Immature natural killer cell (primary cell): ENCODE measurements around the gene MGMT. TPM values are rescaled to one million over a fixed set of nuclear protein-coding genes. Genes with fewer than 3 reads are reported as not detected.

Experiments
- DNase-seq, 3 donors: peaks; one replicate each; pipeline ENCODE4 v3.0.0; 2022; ENCODE audit warnings: mixed read lengths in 1 of 3
- H3K27ac Mint-ChIP-seq, 6 donors: one replicate each; pipeline ENCODE4 v1.8.0; 2020; ENCODE audit warnings: mixed read lengths in 6 of 6, mild to moderate bottlenecking in 5 of 6, inconsistent platforms in 4 of 6, moderate library complexity in 3 of 6
- H3K27me3 Mint-ChIP-seq, 3 donors: one replicate each; pipeline ENCODE4 v1.8.0; 2020 to 2021; ENCODE audit warnings: low read depth in 3 of 3, mild to moderate bottlenecking in 3 of 3, mixed read lengths in 3 of 3, moderate library complexity in 3 of 3, inconsistent platforms in 1 of 3
- H3K36me3 Mint-ChIP-seq, 3 donors: one replicate each; pipeline ENCODE4 v1.8.0; 2020; ENCODE audit warnings: mixed read lengths in 3 of 3, inconsistent platforms in 2 of 3, mild to moderate bottlenecking in 2 of 3
- H3K4me1 Mint-ChIP-seq, 2 donors: one replicate each; pipeline ENCODE4 v1.8.0; 2020; ENCODE audit warnings: inconsistent platforms in 2 of 2, mild to moderate bottlenecking in 2 of 2, mixed read lengths in 2 of 2, moderate library complexity in 1 of 2
- H3K4me3 Mint-ChIP-seq, 5 donors: one replicate each; pipeline ENCODE4 v1.8.0; 2020; ENCODE audit warnings: mild to moderate bottlenecking in 5 of 5, mixed read lengths in 5 of 5, inconsistent platforms in 3 of 5, moderate library complexity in 3 of 5
- H3K9me3 Mint-ChIP-seq, 6 donors: one replicate each; pipeline ENCODE4 v1.8.0; 2020; ENCODE audit warnings: mild to moderate bottlenecking in 6 of 6, mixed read lengths in 6 of 6, inconsistent platforms in 4 of 6, moderate library complexity in 3 of 6
- polyA plus RNA-seq, 3 donors: library from polyadenylated mRNA; unstranded; fragments of 300-500 nt; fragmentation: Illumina TruSeq; gene quantifications; one replicate each; pipeline ENCODE4 v1.2.3, GENCODE V29; 2021

MGMT gene
- polyA plus RNA-seq, 3 donors from 2014 or later: 33.7 to 69.5 (median 37.5) TPM

- peaks cover 0 to 7% (median 2%) of the 10 kb centered on the region in 3 donors for H3K36me3 Mint-ChIP-seq
- H3K9me3 Mint-ChIP-seq: peaks cover 0 to 29% (median 5%) of the 10 kb centered on the region in 6 donors
- no peak for DNase-seq
- peaks cover 0 to 10% (median 4%) of the 10 kb centered on the region in 3 donors for H3K27me3 Mint-ChIP-seq
- no peak overlapping the region for H3K4me3 Mint-ChIP-seq
- H3K27ac Mint-ChIP-seq: no peak overlapping the region
- peaks cover 0 to 4% of the 10 kb centered on the region in 2 donors for H3K4me1 Mint-ChIP-seq
Observed at GRCh38 chr10:129786216-129786615, 319.2 kb downstream of the MGMT start.

DNA sequence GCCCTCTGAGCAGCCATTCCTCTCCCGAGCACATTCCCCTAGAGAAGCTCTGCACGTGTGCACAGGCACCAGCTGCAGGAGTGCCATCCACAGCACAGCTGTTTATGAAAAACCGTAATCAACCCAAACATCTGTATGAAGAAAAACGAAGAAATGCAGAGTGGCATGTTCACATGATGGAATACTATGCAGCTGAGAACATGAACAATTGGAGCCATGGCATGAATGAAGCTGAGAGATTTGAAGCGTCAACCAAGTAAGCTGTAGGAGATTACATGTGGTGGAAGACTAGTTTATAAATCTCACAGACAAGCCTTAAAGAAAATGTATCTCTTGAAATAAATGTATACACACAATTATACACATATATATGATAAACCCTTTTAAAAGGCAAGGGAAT is 320.5 kb downstream of the MGMT start:
- no peak overlapping the region for H3K27ac Mint-ChIP-seq
- DNase-seq: no peak
- peaks cover 0 to 10% (median 4%) of the 10 kb centered on the region in 3 donors for H3K27me3 Mint-ChIP-seq
- peaks cover 0 to 7% (median 3%) of the 10 kb centered on the region in 3 donors for H3K36me3 Mint-ChIP-seq
- peaks cover 0 to 4% of the 10 kb centered on the region in 2 donors for H3K4me1 Mint-ChIP-seq
- peaks cover 0 to 30% (median 5%) of the 10 kb centered on the region in 6 donors for H3K9me3 Mint-ChIP-seq
- no peak overlapping the region for H3K4me3 Mint-ChIP-seq

- H3K36me3 Mint-ChIP-seq: peaks cover 3 to 10% (median 7%) of the 10 kb centered on the region in 3 donors
- peaks cover 0 to 4% of the 10 kb centered on the region in 2 donors for H3K4me1 Mint-ChIP-seq
- peaks cover 0 to 30% (median 7%) of the 10 kb centered on the region in 6 donors for H3K9me3 Mint-ChIP-seq
- no peak overlapping the region for H3K27ac Mint-ChIP-seq
- DNase-seq: no peak
- H3K27me3 Mint-ChIP-seq: peaks cover 0 to 10% (median 4%) of the 10 kb centered on the region in 3 donors
- no peak overlapping the region for H3K4me3 Mint-ChIP-seq
Observed at GRCh38 chr10:129788215-129788614, 321.2 kb downstream of the MGMT start.

DNA sequence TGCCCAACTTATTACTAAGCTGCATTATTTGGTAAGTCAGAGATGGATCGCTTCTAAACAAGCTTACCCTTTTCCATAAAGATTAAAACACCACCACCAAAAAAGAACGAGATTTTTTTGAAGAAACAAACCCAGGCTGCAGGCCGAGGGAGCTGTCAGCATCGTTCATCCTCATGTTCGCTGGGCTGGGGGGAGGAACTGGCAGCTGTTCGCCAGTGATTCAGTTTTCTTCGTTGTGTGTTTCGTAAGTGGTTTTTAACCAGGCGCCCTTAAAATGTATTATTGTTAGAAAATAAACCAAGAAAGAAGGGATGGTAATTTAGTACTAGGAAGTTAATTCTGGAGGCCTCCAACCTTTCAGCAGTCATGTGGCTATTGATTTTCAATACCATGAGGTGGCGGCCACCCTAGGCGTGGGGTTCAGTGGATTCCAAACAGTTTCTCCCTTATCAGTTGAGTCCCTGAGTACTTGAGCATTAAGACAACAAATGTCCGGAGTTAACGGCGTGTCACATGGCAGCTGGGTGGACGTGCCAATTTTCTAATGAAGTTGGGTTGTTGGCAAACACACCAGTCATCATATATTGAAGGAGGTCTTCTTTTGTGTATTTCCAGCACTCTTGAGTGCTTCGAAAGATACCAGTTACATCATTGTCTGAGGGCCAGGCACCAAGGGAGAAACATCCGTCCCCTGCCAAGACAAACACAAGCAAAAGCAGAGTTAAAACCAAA is 323.8 kb downstream of the MGMT start:
- Mint-ChIP-seq H3K36me3 (peaks cover 3 to 10% (median 7%) of the 10 kb centered on the region in 3 donors), H3K27me3 (peaks cover 1 to 8% (median 7%) of the 10 kb centered on the region in 3 donors), H3K27ac (no peak overlapping the region), H3K9me3 (peaks cover 0 to 39% (median 8%) of the 10 kb centered on the region in 6 donors), H3K4me3 (no peak overlapping the region), H3K4me1 (peaks cover 5 to 9% of the 10 kb centered on the region in 2 donors)
- no peak for DNase-seq

GRCh38 chr10:129792141-129792540 is 325.1 kb downstream of the MGMT start:
- H3K27ac Mint-ChIP-seq: no peak overlapping the region

DNA sequence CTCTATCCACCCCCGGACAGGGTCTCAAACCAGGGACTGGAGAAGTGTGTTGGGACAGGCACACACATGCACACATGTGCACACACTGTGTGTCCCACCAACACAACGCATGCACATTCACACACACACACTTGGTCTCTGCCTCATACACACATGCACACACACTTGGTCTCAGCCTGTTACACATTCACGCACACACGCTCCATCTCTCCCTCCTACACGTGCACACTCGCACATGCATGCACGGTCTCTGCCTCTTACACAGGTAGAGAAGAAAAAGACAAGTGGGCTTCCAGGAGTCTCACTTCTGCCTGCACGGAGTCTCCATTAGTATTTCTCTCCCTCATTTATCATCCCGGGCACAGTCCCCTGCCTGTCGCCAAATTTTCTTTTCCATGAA is 325.8 kb downstream of the MGMT start:
- Mint-ChIP-seq H3K27me3 (peaks cover 2 to 8% (median 6%) of the 10 kb centered on the region in 3 donors), H3K4me1 (peaks cover 7 to 12% of the 10 kb centered on the region in 2 donors), H3K4me3 (no peak overlapping the region), H3K9me3 (peaks cover 0 to 31% (median 6%) of the 10 kb centered on the region in 6 donors), H3K27ac (no peak overlapping the region), H3K36me3 (peaks cover 3 to 7% (median 3%) of the 10 kb centered on the region in 3 donors)
- DNase-seq: no peak

More at GRCh38 chr10:129792141-129792540, 325.1 kb downstream of the MGMT start:
- Mint-ChIP-seq H3K36me3 (peaks cover 3 to 8% (median 7%) of the 10 kb centered on the region in 3 donors), H3K9me3 (peaks cover 0 to 38% (median 9%) of the 10 kb centered on the region in 6 donors), H3K4me1 (peaks cover 7 to 12% of the 10 kb centered on the region in 2 donors), H3K27me3 (peaks cover 3 to 8% (median 6%) of the 10 kb centered on the region in 3 donors), H3K4me3 (no peak overlapping the region)
- no peak for DNase-seq

DNA sequence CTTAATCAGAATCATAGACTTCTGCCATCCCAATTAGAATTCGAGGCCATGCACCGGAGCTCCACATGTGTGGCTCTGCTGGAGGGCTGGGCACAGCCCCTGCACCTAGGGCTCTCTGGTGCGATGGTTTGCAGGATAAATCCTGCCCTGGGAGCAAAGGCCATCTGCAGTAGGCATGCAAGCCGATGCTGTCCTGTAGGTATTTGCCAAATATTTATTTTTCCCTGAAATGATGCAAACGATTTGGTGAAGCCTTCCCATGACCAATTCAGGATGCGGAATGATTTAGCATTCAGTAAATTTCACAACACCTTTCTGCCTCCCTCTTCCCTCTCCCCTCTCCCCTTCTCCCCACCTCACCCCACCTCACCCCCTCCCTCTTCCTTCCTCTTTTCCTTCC is 326.4 kb downstream of the MGMT start:
- H3K27ac Mint-ChIP-seq: no peak overlapping the region

DNA sequence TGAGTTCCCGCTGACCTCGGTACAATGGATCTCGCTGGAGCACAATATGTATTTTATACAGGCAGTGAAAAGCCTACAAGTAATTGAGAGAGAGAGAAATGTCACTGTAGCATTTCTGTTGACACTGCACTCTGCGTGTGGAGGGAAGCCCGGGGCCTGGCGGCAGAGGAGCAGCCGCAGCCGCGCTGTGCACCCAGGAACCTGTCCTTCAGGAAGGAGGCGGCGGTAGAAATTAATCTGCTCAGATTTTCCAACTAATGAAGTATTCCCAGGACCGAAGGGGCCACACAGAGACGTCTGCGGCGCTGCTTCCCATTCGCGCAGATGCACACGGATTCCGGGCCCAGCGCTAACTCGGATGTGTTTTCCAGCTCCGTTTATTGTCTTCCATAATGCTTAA is 327.0 kb downstream of the MGMT start:
- H3K9me3 Mint-ChIP-seq: peaks cover 0 to 31% (median 7%) of the 10 kb centered on the region in 6 donors
- H3K27ac Mint-ChIP-seq: no peak overlapping the region
- H3K4me3 Mint-ChIP-seq: no peak overlapping the region

More for the DNA sequence above, 326.4 kb downstream of the MGMT start:
- Mint-ChIP-seq H3K9me3 (peaks cover 0 to 31% (median 7%) of the 10 kb centered on the region in 6 donors), H3K4me3 (no peak overlapping the region), H3K4me1 (peaks cover 7 to 12% of the 10 kb centered on the region in 2 donors), H3K36me3 (peaks cover 3 to 7% (median 3%) of the 10 kb centered on the region in 3 donors), H3K27me3 (peaks cover 2 to 8% (median 6%) of the 10 kb centered on the region in 3 donors)
- no peak for DNase-seq

GRCh38 chr10:129796710-129797420 is 329.8 kb downstream of the MGMT start:
- H3K4me1 Mint-ChIP-seq: peaks cover 7 to 12% of the 10 kb centered on the region in 2 donors
- H3K36me3 Mint-ChIP-seq: peaks cover 3 to 4% (median 3%) of the 10 kb centered on the region in 3 donors
- DNase-seq: no peak
- H3K27me3 Mint-ChIP-seq: peaks cover 0 to 13% (median 2%) of the 10 kb centered on the region in 3 donors
- peaks cover 0 to 10% (median 5%) of the 10 kb centered on the region in 6 donors for H3K9me3 Mint-ChIP-seq
- peak overlapping the region in 1 of 5 donors; percentile 20 for H3K4me3 Mint-ChIP-seq
- no peak overlapping the region for H3K27ac Mint-ChIP-seq

More for the DNA sequence above, 327.0 kb downstream of the MGMT start:
- DNase-seq: no peak
- H3K27me3 Mint-ChIP-seq: peaks cover 2 to 11% (median 6%) of the 10 kb centered on the region in 3 donors
- peaks cover 3 to 7% (median 3%) of the 10 kb centered on the region in 3 donors for H3K36me3 Mint-ChIP-seq
- peaks cover 7 to 12% of the 10 kb centered on the region in 2 donors for H3K4me1 Mint-ChIP-seq

DNA sequence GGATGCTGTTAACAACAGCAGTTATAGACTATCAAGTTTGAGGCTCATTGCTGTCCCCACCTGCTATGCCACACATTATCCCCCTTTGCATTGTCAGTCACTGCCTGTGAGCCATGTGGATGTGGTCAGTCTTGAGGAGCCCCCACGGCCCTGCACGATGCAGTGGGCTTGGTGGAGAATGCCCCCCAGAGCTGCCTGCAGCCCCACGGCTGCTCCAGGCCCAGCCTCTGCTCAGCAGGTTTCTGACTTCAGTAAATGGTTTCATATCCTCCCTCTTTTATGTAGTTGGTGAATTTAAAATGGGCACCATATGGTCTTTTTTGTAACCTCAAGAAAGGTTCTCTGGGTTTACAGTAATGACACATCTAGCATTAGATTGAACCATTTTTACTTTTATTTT is 332.9 kb downstream of the MGMT start:
- H3K27ac Mint-ChIP-seq: no peak overlapping the region
- peaks cover 2 to 28% (median 9%) of the 10 kb centered on the region in 6 donors for H3K9me3 Mint-ChIP-seq
- peaks cover 0 to 13% (median 5%) of the 10 kb centered on the region in 3 donors for H3K27me3 Mint-ChIP-seq

DNA sequence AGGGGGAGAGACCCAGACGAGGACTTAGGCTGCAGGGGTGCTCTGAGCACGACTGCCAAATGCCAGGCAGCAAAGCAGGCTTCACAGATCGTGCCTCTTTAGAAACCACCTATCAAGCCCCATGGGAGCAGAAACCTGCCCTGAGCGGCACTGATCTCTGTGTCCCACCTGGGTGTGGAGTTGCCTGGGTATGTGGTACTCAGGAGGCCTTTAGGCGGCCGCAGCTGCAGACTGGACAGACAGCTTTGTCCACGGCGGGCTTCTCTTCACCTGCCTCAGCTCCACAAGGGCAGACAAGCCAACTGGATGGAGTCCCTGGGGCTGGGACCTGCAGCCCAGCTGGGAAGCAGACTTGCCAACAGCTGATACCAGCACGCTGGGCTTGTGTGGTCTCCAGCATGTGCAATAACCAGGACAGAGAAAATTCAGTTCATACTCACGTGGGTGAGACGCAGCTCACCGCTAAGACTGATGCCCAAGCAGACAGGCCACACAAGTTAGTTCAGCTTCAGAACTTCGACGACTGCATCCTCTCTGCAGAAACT is 333.8 kb downstream of the MGMT start:
- Mint-ChIP-seq H3K4me1 (peaks cover 2 to 4% of the 10 kb centered on the region in 2 donors), H3K27me3 (peaks cover 0 to 9% (median 5%) of the 10 kb centered on the region in 3 donors), H3K27ac (no peak overlapping the region), H3K4me3 (no peak overlapping the region), H3K36me3 (peaks cover 0 to 7% (median 6%) of the 10 kb centered on the region in 3 donors), H3K9me3 (peaks cover 4 to 24% (median 9%) of the 10 kb centered on the region in 6 donors)
- DNase-seq: no peak

More for the DNA sequence above, 332.9 kb downstream of the MGMT start:
- Mint-ChIP-seq H3K36me3 (peaks cover 0 to 7% (median 6%) of the 10 kb centered on the region in 3 donors), H3K4me1 (peaks cover 7 to 12% of the 10 kb centered on the region in 2 donors), H3K4me3 (no peak overlapping the region)
- DNase-seq: no peak

DNA sequence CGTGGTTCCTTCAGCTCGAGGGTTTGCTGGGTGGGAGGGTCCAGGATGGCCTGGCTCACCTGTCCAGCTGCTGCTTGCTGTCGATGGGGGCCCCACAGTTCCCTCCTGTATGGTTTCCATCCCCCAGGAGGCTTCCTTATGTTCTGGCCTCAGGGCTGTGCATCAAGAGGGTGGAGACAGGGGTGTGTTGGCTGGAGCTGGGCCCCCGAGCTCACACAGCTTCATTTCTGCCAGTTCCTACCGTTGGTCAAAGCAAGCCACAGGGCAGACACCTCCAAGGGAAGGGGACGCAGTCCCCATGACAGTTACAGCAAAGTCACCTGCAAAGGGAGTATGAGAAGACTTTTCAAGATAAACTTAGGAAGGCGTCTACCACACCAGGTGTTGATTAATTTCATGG is 340.2 kb downstream of the MGMT start:
- no peaks in the 10 kb centered on the region for H3K4me1 Mint-ChIP-seq
- no peak overlapping the region for H3K27ac Mint-ChIP-seq
- H3K36me3 Mint-ChIP-seq: peaks cover 0 to 7% (median 6%) of the 10 kb centered on the region in 3 donors
- peaks cover 2 to 29% (median 9%) of the 10 kb centered on the region in 6 donors for H3K9me3 Mint-ChIP-seq
- no peak for DNase-seq
- H3K4me3 Mint-ChIP-seq: no peak overlapping the region
- peaks cover 0 to 7% (median 3%) of the 10 kb centered on the region in 3 donors for H3K27me3 Mint-ChIP-seq
